Neutrophil (primary cell): Measurements from ENCODE around the gene GID4.

Source experiments
- H3K27ac ChIP-seq: fragments of 200-600 bp; sonication (generic); 2 replicates; pipeline ENCODE4 v1.5.1; 2016; ENCODE audit warnings: mild to moderate bottlenecking, moderate library complexity
- H3K27me3 ChIP-seq: fragments of 200-600 bp; sonication (generic); 2 replicates; pipeline ENCODE4 v1.6.0; 2016; ENCODE audit warnings: mild to moderate bottlenecking
- H3K36me3 ChIP-seq: fragments of 200-600 bp; sonication (generic); 2 replicates; pipeline ENCODE4 v1.5.1; 2017
- H3K4me1 ChIP-seq, 2 experiments: fragments of 200-600 bp in 1 of 2; sonication (generic) in 1 of 2; 1 replicate in 1 of 2; 2 replicates in 1 of 2; pipeline versions ENCODE4 v1.5.1 to v1.6.1; 2013 to 2016; ENCODE audit warnings: low read depth in 1 of 2, low read length in 1 of 2, mild to moderate bottlenecking in 1 of 2, moderate library complexity in 1 of 2; ENCODE audit not compliant: control insufficient read depth in 1 of 2, insufficient read depth in 1 of 2
- H3K4me3 ChIP-seq, 2 experiments: fragments of 200-600 bp in 1 of 2; sonication (generic) in 1 of 2; 1 replicate in 1 of 2; 2 replicates in 1 of 2; pipeline ENCODE4 v1.5.1; 2013 to 2016; ENCODE audit warnings: low read depth in 1 of 2, low read length in 1 of 2, mild to moderate bottlenecking in 1 of 2, moderate library complexity in 1 of 2
- H3K9me3 ChIP-seq: fragments of 200-600 bp; sonication (generic); 2 replicates; pipeline ENCODE4 v1.5.1; 2016
- TF ChIP-seq, protein P1 (sequence below): fragments of 200-600 bp; sonication (generic); IDR thresholded peaks from 2 replicates; pipeline ENCODE4 v1.5.1; 2016; ENCODE audit warnings: antibody characterized with exemption

The GID4 gene

DNA sequence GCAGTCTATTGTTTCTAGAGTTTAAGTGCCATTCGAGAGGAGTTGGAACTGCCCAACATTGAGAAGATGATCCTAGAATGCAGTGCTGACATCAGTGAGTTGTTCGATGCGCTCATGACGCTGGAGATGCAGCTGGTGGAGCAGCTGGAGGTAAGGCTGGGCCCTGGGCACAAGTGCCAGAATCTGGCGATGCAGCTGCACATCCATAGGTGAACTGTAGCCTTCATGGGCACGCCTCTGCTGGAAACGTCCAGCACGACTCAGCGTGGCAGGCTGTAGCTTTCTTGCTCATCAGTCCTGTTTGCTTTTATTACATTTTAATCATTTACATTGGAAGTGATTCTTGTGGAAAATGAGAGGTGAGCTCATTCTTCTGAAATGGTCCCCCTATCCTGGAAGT lies 34.9 kb upstream of the GID4 start:
- peaks cover 29% of the 10 kb centered on the region for H3K36me3 ChIP-seq
- no peaks in the 10 kb centered on the region for H3K4me1 ChIP-seq
- no peaks in the 10 kb centered on the region for H3K9me3 ChIP-seq
- no peak overlapping the region for H3K4me3 ChIP-seq
- TF ChIP-seq, protein P1, sequence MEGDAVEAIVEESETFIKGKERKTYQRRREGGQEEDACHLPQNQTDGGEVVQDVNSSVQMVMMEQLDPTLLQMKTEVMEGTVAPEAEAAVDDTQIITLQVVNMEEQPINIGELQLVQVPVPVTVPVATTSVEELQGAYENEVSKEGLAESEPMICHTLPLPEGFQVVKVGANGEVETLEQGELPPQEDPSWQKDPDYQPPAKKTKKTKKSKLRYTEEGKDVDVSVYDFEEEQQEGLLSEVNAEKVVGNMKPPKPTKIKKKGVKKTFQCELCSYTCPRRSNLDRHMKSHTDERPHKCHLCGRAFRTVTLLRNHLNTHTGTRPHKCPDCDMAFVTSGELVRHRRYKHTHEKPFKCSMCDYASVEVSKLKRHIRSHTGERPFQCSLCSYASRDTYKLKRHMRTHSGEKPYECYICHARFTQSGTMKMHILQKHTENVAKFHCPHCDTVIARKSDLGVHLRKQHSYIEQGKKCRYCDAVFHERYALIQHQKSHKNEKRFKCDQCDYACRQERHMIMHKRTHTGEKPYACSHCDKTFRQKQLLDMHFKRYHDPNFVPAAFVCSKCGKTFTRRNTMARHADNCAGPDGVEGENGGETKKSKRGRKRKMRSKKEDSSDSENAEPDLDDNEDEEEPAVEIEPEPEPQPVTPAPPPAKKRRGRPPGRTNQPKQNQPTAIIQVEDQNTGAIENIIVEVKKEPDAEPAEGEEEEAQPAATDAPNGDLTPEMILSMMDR: no peak
- no peak overlapping the region for H3K27ac ChIP-seq
- no peaks in the 10 kb centered on the region for H3K27me3 ChIP-seq

DNA sequence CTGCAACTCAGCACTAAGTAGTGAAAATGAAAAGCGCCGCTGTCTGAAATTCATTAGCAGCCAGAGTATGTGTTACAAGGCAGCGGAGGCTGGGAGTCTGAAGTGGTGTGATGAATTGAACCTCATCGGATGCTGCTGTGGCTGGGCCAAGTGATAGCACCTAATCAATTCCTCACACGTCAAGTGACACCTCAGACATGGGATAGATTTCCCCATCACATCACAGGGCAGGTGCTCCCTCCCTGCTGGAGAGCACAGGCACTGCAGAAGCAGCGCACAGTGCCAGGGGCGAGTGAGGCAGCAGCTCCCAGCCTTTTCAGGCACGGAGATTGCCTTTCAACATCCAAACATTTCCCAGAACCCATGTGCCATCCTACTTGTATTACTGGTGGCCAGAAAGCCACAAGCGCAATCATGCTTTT lies 34.3 kb upstream of the GID4 start:
- no peak overlapping the region for H3K27ac ChIP-seq
- H3K4me1 ChIP-seq: no peaks in the 10 kb centered on the region
- H3K36me3 ChIP-seq: peaks cover 35% of the 10 kb centered on the region
- H3K4me3 ChIP-seq: no peak overlapping the region
- no peaks in the 10 kb centered on the region for H3K27me3 ChIP-seq
- H3K9me3 ChIP-seq: no peaks in the 10 kb centered on the region
- TF ChIP-seq, protein P1: no peak

DNA sequence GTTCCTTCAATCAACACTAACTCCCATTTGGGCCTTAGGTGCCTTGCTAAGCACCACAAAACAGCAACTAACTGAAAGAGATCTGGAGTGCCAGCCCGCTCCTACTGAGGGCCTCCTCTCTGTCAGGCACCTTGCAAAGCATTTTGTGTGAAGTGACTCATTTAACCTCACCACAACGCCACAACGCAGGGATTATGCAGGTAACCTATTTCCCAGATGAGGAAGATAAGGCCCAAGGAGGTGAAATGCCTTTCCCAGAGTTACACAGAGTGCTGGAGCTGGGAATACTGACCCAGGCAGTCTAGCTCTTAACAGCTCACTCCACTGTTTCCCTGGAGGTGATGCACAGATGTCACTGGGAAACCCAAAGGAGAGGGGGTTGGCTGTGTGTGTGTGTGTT lies 33.7 kb upstream of the GID4 start:
- Histone ChIP-seq H3K27ac (no peak overlapping the region), H3K4me1 (no peaks in the 10 kb centered on the region), H3K36me3 (peaks cover 37% of the 10 kb centered on the region), H3K4me3 (no peak overlapping the region), H3K9me3 (no peaks in the 10 kb centered on the region), H3K27me3 (no peaks in the 10 kb centered on the region)
- TF ChIP-seq, protein P1: no peak

DNA sequence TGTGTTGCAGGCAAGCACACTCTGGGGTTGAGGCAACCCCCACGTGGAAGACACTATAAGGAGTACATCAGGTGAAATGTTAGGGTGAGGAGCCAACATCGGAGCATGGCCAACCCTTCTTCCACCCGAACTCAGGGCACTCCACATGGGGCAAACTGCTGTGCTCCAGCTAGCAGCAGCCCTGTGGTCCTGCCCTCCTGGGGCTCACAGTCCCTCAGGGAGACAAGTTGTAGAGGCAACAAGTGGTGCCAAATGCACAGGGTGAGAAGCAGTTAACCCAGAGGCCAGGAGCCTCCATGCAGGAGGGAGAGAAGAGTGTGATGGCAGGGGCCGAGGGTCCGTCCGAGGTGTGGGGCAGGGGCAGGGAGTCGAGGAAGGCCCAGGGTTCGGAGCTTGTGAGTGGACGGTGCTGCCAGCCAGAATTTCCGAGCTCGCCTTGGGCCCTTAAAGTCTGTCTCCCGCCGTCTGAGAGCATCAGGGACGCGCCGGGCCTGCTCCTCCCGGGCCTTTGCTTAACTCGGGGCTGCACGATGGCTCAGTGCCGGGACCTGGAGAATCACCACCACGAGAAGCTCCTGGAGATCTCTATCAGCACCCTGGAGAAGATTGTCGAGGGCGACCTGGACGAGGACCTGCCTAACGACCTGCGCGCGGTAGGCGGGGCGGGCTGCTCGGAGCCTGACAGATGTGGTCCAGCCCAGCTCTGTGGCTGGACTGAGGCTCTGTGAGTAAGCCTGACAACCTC lies 32.5 kb upstream of the GID4 start:
- Histone ChIP-seq H3K4me1 (no peaks in the 10 kb centered on the region), H3K9me3 (no peaks in the 10 kb centered on the region), H3K4me3 (no peak overlapping the region), H3K36me3 (peaks cover 45% of the 10 kb centered on the region), H3K27me3 (no peaks in the 10 kb centered on the region), H3K27ac (no peak overlapping the region)
- TF ChIP-seq, protein P1: no peak

DNA sequence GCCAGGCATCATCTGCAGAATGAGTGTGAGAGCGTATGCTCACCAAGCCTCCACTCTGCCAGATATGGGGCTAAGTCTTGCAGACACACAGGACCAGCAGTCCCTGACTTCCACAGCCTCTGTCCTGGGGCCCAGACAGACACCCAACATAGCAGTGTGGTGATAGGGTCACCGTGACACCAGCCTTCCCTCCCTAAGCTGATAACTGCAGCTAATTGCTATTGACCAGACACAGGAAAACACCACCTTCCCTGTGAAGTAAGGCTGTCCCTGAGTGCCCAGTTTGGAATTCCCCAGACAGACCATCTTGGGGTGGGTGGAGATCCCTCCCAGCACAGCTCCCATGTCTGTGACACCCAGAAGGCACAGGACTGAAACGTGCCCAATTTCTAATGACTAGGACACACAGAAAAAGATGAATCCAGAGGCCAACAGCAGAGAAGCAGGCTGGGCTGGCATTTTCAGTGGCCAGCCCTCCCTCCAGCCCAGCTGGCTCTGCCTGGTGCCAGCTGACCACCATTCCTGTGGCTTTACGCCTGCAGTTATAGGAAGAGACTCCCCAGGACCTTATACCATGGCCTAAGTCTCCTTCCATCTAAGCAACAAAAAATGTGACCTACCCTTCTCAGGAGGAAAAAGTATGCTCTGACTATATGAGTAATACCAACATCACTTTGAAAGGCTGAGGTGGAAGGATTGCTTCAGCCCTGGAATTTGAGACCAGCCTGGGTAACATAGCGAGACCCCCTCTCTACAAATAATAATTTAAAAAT lies 30.5 kb upstream of the GID4 start:
- TF ChIP-seq, protein P1: no peak
- Histone ChIP-seq H3K27ac (no peak overlapping the region), H3K9me3 (no peaks in the 10 kb centered on the region), H3K36me3 (peaks cover 47% of the 10 kb centered on the region), H3K4me1 (no peaks in the 10 kb centered on the region), H3K27me3 (no peaks in the 10 kb centered on the region), H3K4me3 (no peak overlapping the region)
